Mesothelial cell of epicardium (in vitro differentiated cells): ENCODE results near the gene SDS. TPM values are rescaled to one million over a fixed set of nuclear protein-coding genes. Genes with fewer than 3 reads are reported as not detected.

Experiments used
- DNase-seq, 2 experiments: peaks; one replicate each; pipeline ENCODE4 v3.0.0; 2021; ENCODE audit warnings: low spot score in 2 of 2; ENCODE audit not compliant: unreplicated experiment in 2 of 2
- H3K27ac Mint-ChIP-seq: 2 replicates; pipeline ENCODE4 v1.8.0; 2021; ENCODE audit warnings: mixed read lengths
- H3K27me3 Mint-ChIP-seq: 2 replicates; pipeline ENCODE4 v1.8.0; 2021; ENCODE audit warnings: low read depth, mixed read lengths
- H3K36me3 Mint-ChIP-seq: 2 replicates; pipeline ENCODE4 v1.8.0; 2021; ENCODE audit warnings: mixed read lengths
- H3K4me1 Mint-ChIP-seq: 2 replicates; pipeline ENCODE4 v1.8.0; 2021; ENCODE audit warnings: mixed read lengths
- H3K4me3 Mint-ChIP-seq: 2 replicates; pipeline ENCODE4 v1.8.0; 2021; ENCODE audit warnings: mild to moderate bottlenecking, moderate library complexity, mixed read lengths
- H3K9me3 Mint-ChIP-seq: 2 replicates; pipeline ENCODE4 v1.8.0; 2021; ENCODE audit warnings: mixed read lengths
- CTCF ChIP-seq: fragments of 200-600 bp; sonication (generic); IDR thresholded peaks from one replicate; pipeline ENCODE4 v1.5.0; 2021; ENCODE audit warnings: antibody characterized with exemption; ENCODE audit not compliant: unreplicated experiment
- total RNA-seq: library from RNA; stranded (reverse); gene quantifications from 3 replicates; pipeline ENCODE4 v1.2.1, GENCODE V29; 2021

SDS gene
- total RNA-seq, 1 donor from 2014 or later = not detected

DNA sequence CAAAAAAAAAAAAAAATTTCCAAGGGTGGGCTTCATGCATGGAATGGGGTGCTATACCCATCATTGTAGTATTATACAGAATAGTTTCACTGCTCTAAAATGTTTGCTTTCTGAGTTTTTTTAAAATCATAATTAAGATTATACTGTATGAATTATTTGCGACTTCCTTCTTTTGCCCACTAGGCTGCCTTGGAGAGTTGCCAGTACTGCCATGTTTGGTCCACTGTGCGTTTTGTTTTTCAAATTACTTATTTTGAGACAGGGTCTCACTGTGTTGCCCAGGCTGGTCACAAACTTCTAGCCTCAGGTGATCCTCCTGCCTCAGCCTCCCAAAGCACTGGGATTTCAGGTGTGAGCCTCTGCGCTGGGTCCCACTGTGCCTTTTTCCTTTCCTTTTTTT, 25.4 kb downstream of the SDS start:
- Mint-ChIP-seq H3K4me1 (no peaks in the 10 kb centered on the region), H3K9me3 (no peaks in the 10 kb centered on the region), H3K36me3 (peaks cover 16% of the 10 kb centered on the region), H3K27ac (no peak overlapping the region), H3K4me3 (no peak overlapping the region), H3K27me3 (no peaks in the 10 kb centered on the region)
- DNase-seq = no peak
- peak; percentile 12 for TF ChIP-seq CTCF

- TF ChIP-seq CTCF = no peak
- peaks cover 15% of the 10 kb centered on the region for H3K36me3 Mint-ChIP-seq
- no peak for DNase-seq
- H3K9me3 Mint-ChIP-seq = no peaks in the 10 kb centered on the region
- no peak overlapping the region for H3K4me3 Mint-ChIP-seq
- no peaks in the 10 kb centered on the region for H3K27me3 Mint-ChIP-seq
- H3K4me1 Mint-ChIP-seq = no peaks in the 10 kb centered on the region
- H3K27ac Mint-ChIP-seq = no peak overlapping the region
These were observed 28.8 kb downstream of the SDS start for GRCh38 chr12:113374823-113375428.

GRCh38 chr12:113373969-113374368, 29.7 kb downstream of the SDS start:
- H3K9me3 Mint-ChIP-seq = no peaks in the 10 kb centered on the region
- no peak overlapping the region for H3K4me3 Mint-ChIP-seq

DNA sequence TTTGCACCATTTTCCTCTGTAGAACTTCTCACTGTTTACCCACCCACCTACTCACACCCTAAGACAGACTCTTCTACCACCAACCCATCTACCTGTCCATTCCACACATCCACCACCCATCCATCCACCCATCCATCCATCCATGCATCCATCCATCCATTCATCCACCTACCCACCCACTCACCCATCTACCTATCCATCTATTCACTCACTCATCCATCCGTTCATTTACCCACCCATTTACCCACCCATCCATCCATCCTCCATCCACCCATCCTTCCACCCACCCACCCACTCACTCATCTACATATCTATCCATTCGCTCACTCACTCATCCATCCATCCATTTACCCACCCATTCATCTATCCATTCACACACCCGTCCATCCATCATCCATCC, 30.2 kb downstream of the SDS start:
- H3K27me3 Mint-ChIP-seq = no peaks in the 10 kb centered on the region
- no peaks in the 10 kb centered on the region for H3K4me1 Mint-ChIP-seq
- peaks cover 15% of the 10 kb centered on the region for H3K36me3 Mint-ChIP-seq
- H3K4me3 Mint-ChIP-seq = no peak overlapping the region
- TF ChIP-seq CTCF = no peak
- no peak overlapping the region for H3K27ac Mint-ChIP-seq
- no peak for DNase-seq
- no peaks in the 10 kb centered on the region for H3K9me3 Mint-ChIP-seq

More at GRCh38 chr12:113373969-113374368, 29.7 kb downstream of the SDS start:
- H3K36me3 Mint-ChIP-seq = peaks cover 15% of the 10 kb centered on the region
- no peak overlapping the region for H3K27ac Mint-ChIP-seq
- no peaks in the 10 kb centered on the region for H3K4me1 Mint-ChIP-seq
- DNase-seq = no peak
- no peak for TF ChIP-seq CTCF
- H3K27me3 Mint-ChIP-seq = no peaks in the 10 kb centered on the region

- Mint-ChIP-seq H3K4me1 (no peaks in the 10 kb centered on the region), H3K36me3 (peaks cover 13% of the 10 kb centered on the region), H3K4me3 (no peak overlapping the region), H3K27ac (no peak overlapping the region), H3K9me3 (no peaks in the 10 kb centered on the region), H3K27me3 (no peaks in the 10 kb centered on the region)
- no peak for TF ChIP-seq CTCF
- DNase-seq = no peak
These were observed 31.3 kb downstream of the SDS start for GRCh38 chr12:113372371-113372770.

DNA sequence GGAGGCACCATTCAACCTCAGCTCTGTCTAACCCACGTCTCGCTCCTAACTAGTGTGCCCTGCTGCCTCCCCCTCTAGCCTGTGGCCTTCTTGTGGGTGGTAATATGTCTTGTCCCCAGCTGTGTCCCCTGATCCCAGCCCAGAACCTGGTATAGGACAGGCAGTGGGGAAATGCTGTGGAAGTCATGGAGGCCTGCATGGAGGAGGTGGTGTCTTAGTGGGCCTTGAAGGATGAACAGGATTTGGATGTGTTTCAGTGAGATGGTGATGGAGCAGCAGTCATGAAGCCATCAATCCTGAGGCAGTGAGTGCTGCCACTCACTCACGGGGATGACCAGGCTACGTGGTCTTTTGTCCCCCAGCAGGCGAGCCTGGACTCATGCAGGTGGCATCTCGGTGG, 31.9 kb downstream of the SDS start:
- peaks cover 13% of the 10 kb centered on the region for H3K36me3 Mint-ChIP-seq
- H3K9me3 Mint-ChIP-seq = no peaks in the 10 kb centered on the region
- H3K4me3 Mint-ChIP-seq = no peak overlapping the region
- no peaks in the 10 kb centered on the region for H3K4me1 Mint-ChIP-seq
- no peak overlapping the region for H3K27ac Mint-ChIP-seq
- no peak for DNase-seq
- no peak for TF ChIP-seq CTCF
- no peaks in the 10 kb centered on the region for H3K27me3 Mint-ChIP-seq
